NCI-H187 treated with DMSO at 0.1 percent for 48 hours (cell line): ENCODE results near the gene RAB7B.

Experiments used
- DNase-seq: peaks from one replicate; lab custom pipeline; 2025; lab: John Stamatoyannopoulos, UW

The RAB7B gene

DNA sequence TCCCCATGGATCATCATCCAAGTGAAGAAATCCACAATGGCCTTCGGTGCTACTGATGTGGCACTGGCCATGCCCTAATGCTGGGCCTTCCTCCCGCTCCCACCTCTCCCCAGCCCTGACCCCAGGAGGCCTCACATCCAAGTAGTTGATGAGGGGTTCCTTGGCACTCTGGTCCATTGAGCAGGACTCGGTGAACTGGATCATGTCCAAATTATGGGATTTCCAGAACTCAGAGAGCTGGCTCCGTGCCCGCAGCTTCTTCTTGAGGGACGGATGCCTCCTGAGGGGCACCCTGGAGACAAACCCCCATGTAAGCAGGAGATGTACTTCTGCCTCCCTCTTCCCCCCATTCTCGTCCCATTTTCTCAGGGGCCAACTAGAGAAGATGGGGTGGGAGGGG lies 19.6 kb upstream of the RAB7B start:
- no peak for DNase-seq

DNA sequence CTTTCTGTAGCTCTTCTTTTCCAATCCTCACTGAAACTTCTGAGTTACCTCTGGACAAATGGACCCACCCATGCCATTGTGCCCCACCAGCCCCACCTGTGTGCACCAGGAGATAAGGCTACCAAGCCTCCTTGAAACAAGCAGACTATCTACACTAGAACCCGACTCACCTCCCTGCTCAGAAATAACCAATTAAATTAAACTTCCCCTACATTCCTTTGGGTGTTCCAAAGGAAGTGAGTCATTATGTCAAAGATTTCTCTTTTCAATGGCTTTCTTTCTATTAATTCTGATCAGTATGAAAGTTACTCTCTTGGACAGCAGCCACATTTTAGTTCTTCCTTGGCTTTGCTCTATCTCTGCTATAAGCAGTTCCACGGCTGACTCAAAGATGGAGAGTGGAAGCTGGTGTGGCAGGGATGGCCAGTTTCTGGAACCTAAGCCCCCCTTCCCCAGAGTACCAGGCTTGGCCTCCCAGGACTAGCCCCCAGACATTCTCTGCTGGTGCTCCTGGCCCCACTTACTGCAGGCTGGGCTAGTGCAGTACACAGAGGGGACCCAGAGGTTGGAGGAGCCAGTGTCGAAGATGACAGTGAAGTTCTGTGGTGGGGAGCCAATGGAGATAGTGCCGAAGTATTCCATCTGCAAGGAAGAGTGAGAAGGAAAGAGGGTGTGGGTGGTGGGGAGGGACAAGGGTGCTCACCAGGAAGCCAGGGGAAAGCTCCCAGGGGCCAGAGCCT lies 18.6 kb upstream of the RAB7B start:
- no peak for DNase-seq

DNA sequence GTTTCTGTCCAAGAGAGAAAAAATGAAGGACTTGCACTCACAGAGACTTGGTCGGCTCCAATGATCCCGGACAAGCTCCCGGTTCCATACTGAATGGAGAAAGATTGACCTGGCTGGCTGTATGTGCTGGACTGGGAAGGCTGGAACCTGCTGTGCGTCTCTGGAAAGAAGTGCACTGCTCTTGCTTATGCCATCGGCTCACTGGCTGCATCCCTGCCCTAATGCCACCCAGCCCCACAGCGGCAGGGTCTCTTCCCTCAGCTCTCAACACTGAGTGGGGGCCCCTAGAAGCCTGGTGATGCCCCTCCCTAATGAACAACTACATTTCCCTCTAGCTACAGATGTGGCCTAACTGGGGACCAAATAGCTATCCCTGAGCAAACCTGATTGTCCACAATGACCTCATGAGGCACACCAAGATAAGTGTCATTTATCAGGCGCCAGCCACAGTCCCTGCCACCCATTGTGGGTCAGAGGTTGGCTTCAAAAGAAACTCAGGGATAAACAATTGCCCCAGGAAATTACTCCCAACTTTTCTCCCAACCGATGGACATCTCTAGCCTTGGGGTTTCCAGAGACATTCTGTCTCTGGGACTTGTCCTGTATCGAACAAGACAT lies 17.9 kb upstream of the RAB7B start:
- no peak for DNase-seq

- DNase-seq: no peak
Observed at GRCh38 chr1:206020393-206021007, 17.3 kb upstream of the RAB7B start.

DNA sequence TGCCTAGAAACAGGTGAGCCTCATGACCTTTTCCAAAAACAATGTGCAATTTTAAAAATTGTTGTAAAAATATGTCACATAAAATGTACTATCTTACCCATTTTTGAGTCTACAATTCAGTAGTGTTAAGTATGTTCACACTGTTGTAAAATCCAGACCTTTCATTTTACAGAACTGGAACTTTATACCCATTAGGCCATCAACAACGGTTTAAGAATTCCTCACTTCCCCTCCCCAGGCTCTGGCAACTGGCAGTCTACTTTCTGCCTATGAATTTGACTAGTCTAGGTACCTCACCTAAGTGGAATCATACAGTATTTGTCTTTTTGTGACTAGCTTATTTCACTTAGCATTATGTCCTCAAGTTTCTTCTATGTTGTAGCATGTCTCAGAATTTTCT lies 11.9 kb upstream of the RAB7B start:
- DNase-seq: no peak

- no peak for DNase-seq
Observed at GRCh38 chr1:206014601-206015000, 11.4 kb upstream of the RAB7B start.

- DNase-seq: no peak
Observed at GRCh38 chr1:206013026-206013795, 10.0 kb upstream of the RAB7B start.

DNA sequence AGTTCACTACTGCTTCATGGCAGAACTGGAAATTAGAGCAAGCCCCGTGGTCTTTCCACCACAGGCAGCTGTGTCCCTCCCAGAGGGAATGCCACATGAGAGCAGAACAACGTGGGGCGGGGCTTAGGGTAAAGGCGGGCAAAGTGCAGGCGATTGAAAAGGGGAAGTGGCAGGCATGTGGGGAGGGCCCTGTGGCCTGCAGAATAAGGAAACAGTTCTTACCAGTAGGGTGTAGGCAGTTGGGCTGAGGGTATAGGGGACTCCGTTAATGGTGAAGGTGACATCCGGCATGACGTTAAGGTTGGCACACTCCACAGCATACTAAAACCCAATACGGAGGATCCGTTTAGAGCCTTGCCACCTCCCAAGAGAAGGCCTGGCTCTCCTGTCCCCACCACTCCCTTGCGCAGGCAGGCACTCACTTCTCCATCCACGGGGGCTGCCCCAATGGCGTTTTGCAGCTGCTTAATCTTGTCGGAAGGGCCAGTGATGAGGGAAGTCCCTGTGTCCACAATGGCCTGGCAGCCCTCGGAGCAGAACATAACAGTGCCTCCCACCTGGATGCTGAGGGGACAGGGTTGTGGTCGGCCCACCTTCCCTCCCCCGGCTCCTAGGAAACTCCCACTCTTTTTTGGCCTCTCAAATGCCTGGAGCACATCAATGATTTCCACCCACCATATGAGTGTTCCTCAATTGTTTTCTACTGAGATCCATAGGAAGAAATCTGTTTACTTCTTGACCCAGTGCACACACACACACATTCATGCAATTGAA lies 9.1 kb upstream of the RAB7B start:
- DNase-seq: no peak

DNA sequence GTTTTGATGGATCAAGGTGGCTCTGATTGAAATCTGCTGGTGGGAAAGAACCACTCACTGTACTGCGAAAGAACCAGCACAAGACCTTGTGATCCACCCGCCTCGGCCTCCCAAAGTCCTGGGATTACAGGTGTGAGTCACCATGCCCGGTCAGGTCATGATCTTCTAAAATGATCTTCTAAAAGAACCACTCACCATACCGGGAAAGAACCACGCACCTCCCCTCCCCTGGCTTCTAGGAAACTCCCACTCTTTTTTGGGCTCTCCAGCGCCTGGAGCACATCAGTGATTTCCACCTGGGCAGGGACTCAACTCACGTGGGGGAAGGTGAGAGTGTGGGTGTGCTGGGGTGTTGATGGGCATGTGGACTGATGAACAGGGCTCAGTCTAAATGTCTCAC lies 7.9 kb upstream of the RAB7B start:
- no peak for DNase-seq

- no peak for DNase-seq
Observed at GRCh38 chr1:206010060-206010459, 6.9 kb upstream of the RAB7B start.

GRCh38 chr1:206006946-206007345 lies 3.8 kb upstream of the RAB7B start:
- DNase-seq: no peak

DNA sequence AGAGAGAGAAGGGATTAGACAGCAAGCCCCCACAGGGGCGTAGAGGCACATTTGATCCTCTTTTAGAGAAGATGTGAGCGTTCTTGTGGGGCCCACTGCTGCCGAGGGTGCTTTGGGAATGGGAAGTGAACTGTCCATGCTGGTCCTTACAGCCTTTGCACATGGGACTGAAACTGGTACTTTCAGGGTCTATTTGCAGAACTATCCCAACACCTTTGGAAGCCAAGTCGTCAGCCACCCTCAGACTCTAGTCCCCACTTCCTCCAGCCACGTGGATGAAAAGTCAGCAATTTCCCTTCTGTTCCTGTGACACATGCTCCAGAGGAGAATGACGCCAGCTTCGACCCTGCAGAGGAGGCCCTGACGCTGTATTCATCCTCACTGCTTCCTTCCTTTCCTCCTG lies 2.6 kb upstream of the RAB7B start:
- no peak for DNase-seq

GRCh38 chr1:206005234-206005633 lies 2.0 kb upstream of the RAB7B start:
- no peak for DNase-seq

GRCh38 chr1:206004826-206005225 lies 1.6 kb upstream of the RAB7B start:
- no peak for DNase-seq

GRCh38 chr1:206003854-206004800 lies 932 bp upstream of the RAB7B start:
- no peak for DNase-seq

DNA sequence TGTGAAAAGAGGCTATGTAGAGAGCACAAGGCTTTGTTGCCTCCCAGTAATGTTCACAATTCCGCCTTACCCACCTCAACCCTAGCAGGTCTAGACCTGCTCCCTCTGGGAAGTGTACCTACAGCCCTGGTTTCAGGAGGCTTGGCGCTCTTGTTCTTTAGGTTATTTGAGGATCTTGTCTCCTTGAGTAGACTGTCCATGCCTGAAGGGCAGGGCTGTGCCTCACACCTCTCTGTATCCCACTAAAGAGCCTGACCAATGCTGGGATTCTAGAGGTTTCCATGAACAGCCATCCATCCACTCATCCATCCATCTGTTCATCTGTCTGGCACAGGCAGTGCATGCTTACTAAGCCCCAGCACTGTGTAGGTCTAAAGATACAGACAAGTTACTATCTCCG lies 1.0 kb downstream of the RAB7B start:
- DNase-seq: no peak

- DNase-seq: no peak
Observed at GRCh38 chr1:206001476-206001888, 1.7 kb downstream of the RAB7B start.

DNA sequence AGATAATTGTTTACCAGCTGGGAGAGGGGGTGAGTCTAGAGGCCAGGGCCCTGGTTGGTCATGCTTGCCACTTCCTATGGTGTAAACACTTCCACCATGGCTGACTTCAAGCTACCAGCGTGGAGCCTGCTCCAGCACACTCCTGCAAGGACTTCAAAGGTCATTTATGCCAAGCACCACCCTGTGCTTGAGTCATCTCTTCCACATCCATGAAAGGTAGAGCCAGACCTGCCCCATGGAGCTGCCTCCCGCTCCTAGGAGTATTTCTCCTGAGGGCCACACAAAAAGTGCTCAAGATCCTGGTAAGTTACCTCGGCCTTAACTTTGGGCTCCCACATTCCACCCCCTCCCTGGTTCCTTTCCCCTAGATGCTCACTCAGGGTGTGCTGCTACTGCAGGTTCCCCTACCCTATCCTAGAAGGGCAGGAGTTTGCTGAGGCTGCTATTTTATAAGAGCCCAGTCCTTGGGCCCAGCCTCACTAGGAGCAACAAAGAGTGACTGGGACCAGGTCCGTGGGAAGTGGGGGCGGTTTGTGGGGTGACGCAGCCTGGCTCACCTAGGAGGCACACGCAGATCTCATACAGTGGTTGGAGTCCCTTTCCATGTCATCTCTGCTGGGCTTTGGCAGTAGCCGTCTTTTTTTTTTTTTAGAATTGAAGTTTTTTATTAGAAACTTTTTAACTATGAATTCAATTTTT lies 2.4 kb downstream of the RAB7B start:
- DNase-seq: no peak

- no peak for DNase-seq
Observed at GRCh38 chr1:205998457-205999241, 4.5 kb downstream of the RAB7B start.
